KMS-11 (cell line): ENCODE results near the gene SLC24A4.

Source experiments
- H2AFZ ChIP-seq: fragments of 200-600 bp; sonication (generic); 2 replicates; pipeline ENCODE4 v1.6.1; 2016; ENCODE audit warnings: antibody characterized with exemption, mixed run types, low read depth
- H3K27ac ChIP-seq: fragments of 200-600 bp; sonication (generic); 2 replicates; pipeline ENCODE4 v1.6.1; 2016; ENCODE audit warnings: mild to moderate bottlenecking, mixed run types
- H3K27me3 ChIP-seq: fragments of 200-600 bp; sonication (generic); 2 replicates; pipeline ENCODE4 v1.6.1; 2017; ENCODE audit warnings: mild to moderate bottlenecking, low read depth, mixed run types, moderate library complexity; ENCODE audit not compliant: insufficient read depth
- H3K36me3 ChIP-seq: fragments of 200-600 bp; sonication (generic); 2 replicates; pipeline ENCODE4 v1.6.1; 2017; ENCODE audit warnings: mild to moderate bottlenecking, mixed run types; ENCODE audit not compliant: insufficient read depth
- H3K4me1 ChIP-seq: fragments of 200-600 bp; sonication (generic); 2 replicates; pipeline ENCODE4 v1.6.1; 2016; ENCODE audit warnings: mild to moderate bottlenecking, low read depth, mixed run types; ENCODE audit not compliant: poor library complexity, severe bottlenecking
- H3K4me2 ChIP-seq: fragments of 200-600 bp; sonication (generic); 2 replicates; pipeline ENCODE4 v1.7.0; 2016; ENCODE audit warnings: mild to moderate bottlenecking, mixed run types
- H3K4me3 ChIP-seq: fragments of 200-600 bp; sonication (generic); IDR thresholded peaks from 2 replicates; pipeline ENCODE4 v1.6.1; 2017; ENCODE audit warnings: low read depth, low read length, mixed read lengths; ENCODE audit not compliant: insufficient read depth
- H3K79me2 ChIP-seq: fragments of 200-600 bp; sonication (generic); 2 replicates; pipeline ENCODE4 v1.6.1; 2016; ENCODE audit warnings: low read depth, mixed run types; ENCODE audit not compliant: insufficient read depth
- H3K9ac ChIP-seq: fragments of 200-600 bp; sonication (generic); 2 replicates; pipeline ENCODE4 v1.6.1; 2016; ENCODE audit warnings: mild to moderate bottlenecking, mixed run types
- H4K20me1 ChIP-seq: fragments of 200-600 bp; sonication (generic); 2 replicates; pipeline ENCODE4 v1.6.1; 2016; ENCODE audit warnings: mild to moderate bottlenecking, mixed run types; ENCODE audit not compliant: insufficient read depth
- CTCF ChIP-seq: fragments of 200-600 bp; sonication (generic); conservative IDR thresholded peaks from 2 replicates; pipeline ENCODE4 v1.6.1; 2017; ENCODE audit warnings: low read depth, mild to moderate bottlenecking, antibody characterized with exemption, low read length, moderate library complexity, mixed read lengths

The SLC24A4 gene

GRCh38 chr14:92341791-92342190 lies 18.8 kb downstream of the SLC24A4 start:
- no peak overlapping the region for H3K27ac ChIP-seq
- TF ChIP-seq CTCF: no peak
- H2AFZ ChIP-seq: no peak overlapping the region

GRCh38 chr14:92348154-92348553 lies 25.2 kb downstream of the SLC24A4 start:
- H2AFZ ChIP-seq: no peak overlapping the region
- no peaks in the 10 kb centered on the region for H3K27me3 ChIP-seq
- no peaks in the 10 kb centered on the region for H3K4me1 ChIP-seq
- H3K79me2 ChIP-seq: no peaks in the 10 kb centered on the region
- H3K9ac ChIP-seq: no peak overlapping the region
- H4K20me1 ChIP-seq: no peaks in the 10 kb centered on the region
- no peak overlapping the region for H3K4me2 ChIP-seq
- H3K4me3 ChIP-seq: no peak overlapping the region
- no peaks in the 10 kb centered on the region for H3K36me3 ChIP-seq
- no peak overlapping the region for H3K27ac ChIP-seq
- no peak for TF ChIP-seq CTCF

More at GRCh38 chr14:92341791-92342190, 18.8 kb downstream of the SLC24A4 start:
- no peak overlapping the region for H3K4me3 ChIP-seq
- H3K27me3 ChIP-seq: no peaks in the 10 kb centered on the region
- H3K4me2 ChIP-seq: no peak overlapping the region
- no peaks in the 10 kb centered on the region for H3K79me2 ChIP-seq
- H3K9ac ChIP-seq: no peak overlapping the region
- no peaks in the 10 kb centered on the region for H4K20me1 ChIP-seq
- H3K36me3 ChIP-seq: no peaks in the 10 kb centered on the region
- H3K4me1 ChIP-seq: no peaks in the 10 kb centered on the region

GRCh38 chr14:92351750-92352149 lies 28.8 kb downstream of the SLC24A4 start:
- no peak overlapping the region for H2AFZ ChIP-seq
- no peaks in the 10 kb centered on the region for H4K20me1 ChIP-seq
- no peak overlapping the region for H3K4me2 ChIP-seq
- no peak overlapping the region for H3K4me3 ChIP-seq
- H3K9ac ChIP-seq: no peak overlapping the region
- H3K4me1 ChIP-seq: no peaks in the 10 kb centered on the region
- no peaks in the 10 kb centered on the region for H3K36me3 ChIP-seq
- H3K27ac ChIP-seq: no peak overlapping the region
- no peak for TF ChIP-seq CTCF
- no peaks in the 10 kb centered on the region for H3K79me2 ChIP-seq
- H3K27me3 ChIP-seq: no peaks in the 10 kb centered on the region

- peak; percentile 57 for TF ChIP-seq CTCF
- H4K20me1 ChIP-seq: no peaks in the 10 kb centered on the region
- H2AFZ ChIP-seq: no peak overlapping the region
Observed at GRCh38 chr14:92352158-92352985, 29.4 kb downstream of the SLC24A4 start.

More at GRCh38 chr14:92352158-92352985, 29.4 kb downstream of the SLC24A4 start:
- no peak overlapping the region for H3K27ac ChIP-seq
- H3K4me2 ChIP-seq: no peak overlapping the region
- no peaks in the 10 kb centered on the region for H3K27me3 ChIP-seq
- H3K9ac ChIP-seq: no peak overlapping the region
- H3K36me3 ChIP-seq: no peaks in the 10 kb centered on the region
- no peaks in the 10 kb centered on the region for H3K4me1 ChIP-seq
- no peaks in the 10 kb centered on the region for H3K79me2 ChIP-seq
- H3K4me3 ChIP-seq: no peak overlapping the region
